Measurements from ENCODE around the gene CISH. TPM values are rescaled to one million over a fixed set of nuclear protein-coding genes. Genes with fewer than 3 reads are reported as not detected.

Gene CISH
- total and polyA plus RNA-seq, 2 of the 4 experiments (the other 2 are of a cell fraction), result 0.90 to 4.0 TPM

DNA sequence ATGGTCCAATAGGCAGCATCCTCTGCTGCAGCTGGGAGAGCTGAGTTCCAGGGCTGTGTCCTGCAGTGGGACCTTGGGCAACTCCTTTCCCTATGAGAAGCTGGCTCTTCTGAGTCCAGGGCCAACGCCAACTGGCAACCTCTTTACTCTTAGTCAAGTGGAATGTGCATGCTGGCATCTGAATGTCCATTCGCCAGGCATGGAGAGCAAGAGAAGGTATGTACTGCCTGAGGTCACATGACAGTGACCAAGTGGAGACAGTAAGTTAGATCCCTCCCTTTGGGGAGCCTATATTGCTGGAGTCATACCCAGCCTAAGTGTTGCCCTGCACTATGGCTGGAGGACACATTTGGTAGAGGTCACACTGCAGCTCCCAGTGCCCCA is 30.1 kb downstream of the CISH start:
- Histone ChIP-seq H4K91ac (ENCODE audit: insufficient read depth, low read depth, low read length) (no peak overlapping the region), H4K8ac (ENCODE audit: low read depth in 2 of 2, low read length in 2 of 2) (no peak overlapping the region), H3K9me1 (ENCODE audit: insufficient read depth, low read length) (peaks cover 6% of the 10 kb centered on the region; the same call in 1 of the 2 replicates), H3K4me1 (ENCODE audit: control insufficient read depth, insufficient read depth, low read length) (no peaks in the 10 kb centered on the region), H2BK15ac (ENCODE audit: low read depth, low read length) (no peak overlapping the region), H3K4me2 (ENCODE audit: low read depth, low read length) (no peak overlapping the region), H4K5ac (ENCODE audit: low read depth, low read length) (no peak overlapping the region), H2AK9ac (replicated peaks; ENCODE audit: low read depth, low read length, poor library complexity) (no peak overlapping the region), H3K18ac (ENCODE audit: low read depth, low read length) (no peak overlapping the region), H2AFZ (replicated peaks; ENCODE audit: low read length, poor library complexity) (no peak overlapping the region), H2BK5ac (ENCODE audit: low read depth, low read length, poor library complexity, severe bottlenecking) (no peak overlapping the region), H3K14ac (replicated peaks; ENCODE audit: low read depth, low read length) (no peak overlapping the region), H3K9me3 (ENCODE audit: control insufficient read depth, insufficient read depth, low read length) (no peaks in the 10 kb centered on the region), H3K9ac (ENCODE audit: low read depth, low read length) (no peak overlapping the region), H2BK120ac (ENCODE audit: low read depth, low read length) (no peak overlapping the region), H3K79me1 (ENCODE audit: low read depth in 1 of 2, low read length in 2 of 2) (no peaks in the 10 kb centered on the region), H4K20me1 (ENCODE audit: insufficient read depth, low read length) (no peaks in the 10 kb centered on the region), H3K36me3 (ENCODE audit: control insufficient read depth, insufficient read depth, low read length) (peaks cover 52% of the 10 kb centered on the region; the same call in 1 of the 2 replicates), H3K27ac (ENCODE audit: insufficient read depth, low read length) (no peak overlapping the region), H3K23ac (ENCODE audit: low read depth, low read length) (no peak overlapping the region), H2AK5ac (ENCODE audit: low read depth, low read length) (no peak overlapping the region), H2BK20ac (ENCODE audit: low read depth, low read length) (no peak overlapping the region), H3K4me3 (ENCODE audit: insufficient read depth, low read depth, low read length) (no peak overlapping the region), H3K4ac (ENCODE audit: low read depth, low read length) (no peak overlapping the region), H3K27me3 (ENCODE audit: control insufficient read depth, insufficient read depth, low read length) (no peaks in the 10 kb centered on the region), H3K56ac (ENCODE audit: extremely low read depth, insufficient read depth, low read length) (no peak overlapping the region)
- dilution Hi-C loops (cut with HindIII; ENCODE audit: low sequenced_read_pairs, unreplicated experiment) (no loop called here), in situ Hi-C loops (cut with MboI; ENCODE audit: low sequenced_read_pairs) (no loop called here), intact Hi-C loops (cut with micrococcal nuclease) (no loop called here)
- 100% methylated on average over 1 of the region's 2 CpGs; no CpG with 5 or more reads in 1 of the 2 experiments for WGBS, 2 experiments (ENCODE audit: extremely low coverage in 2 of 2, insufficient read length in 1 of 2)
- TF ChIP-seq BHLHE40 (IDR thresholded peaks at IDR 0.05; ENCODE audit: low read depth, low read length) (no peak), MXI1 (IDR thresholded peaks at IDR 0.05; ENCODE audit: borderline replicate concordance, low read depth, low read length) (no peak), POLR2A (IDR thresholded peaks at IDR 0.05; ENCODE audit: low read depth, low read length) (no peak)
- TF ChIP-seq, protein P1, sequence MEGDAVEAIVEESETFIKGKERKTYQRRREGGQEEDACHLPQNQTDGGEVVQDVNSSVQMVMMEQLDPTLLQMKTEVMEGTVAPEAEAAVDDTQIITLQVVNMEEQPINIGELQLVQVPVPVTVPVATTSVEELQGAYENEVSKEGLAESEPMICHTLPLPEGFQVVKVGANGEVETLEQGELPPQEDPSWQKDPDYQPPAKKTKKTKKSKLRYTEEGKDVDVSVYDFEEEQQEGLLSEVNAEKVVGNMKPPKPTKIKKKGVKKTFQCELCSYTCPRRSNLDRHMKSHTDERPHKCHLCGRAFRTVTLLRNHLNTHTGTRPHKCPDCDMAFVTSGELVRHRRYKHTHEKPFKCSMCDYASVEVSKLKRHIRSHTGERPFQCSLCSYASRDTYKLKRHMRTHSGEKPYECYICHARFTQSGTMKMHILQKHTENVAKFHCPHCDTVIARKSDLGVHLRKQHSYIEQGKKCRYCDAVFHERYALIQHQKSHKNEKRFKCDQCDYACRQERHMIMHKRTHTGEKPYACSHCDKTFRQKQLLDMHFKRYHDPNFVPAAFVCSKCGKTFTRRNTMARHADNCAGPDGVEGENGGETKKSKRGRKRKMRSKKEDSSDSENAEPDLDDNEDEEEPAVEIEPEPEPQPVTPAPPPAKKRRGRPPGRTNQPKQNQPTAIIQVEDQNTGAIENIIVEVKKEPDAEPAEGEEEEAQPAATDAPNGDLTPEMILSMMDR (conservative IDR thresholded peaks at IDR 0.05; ENCODE audit: low read depth, low read length), result no peak
- BruUV-seq (replicated peaks), result no TSS peak
- POLR2A ChIA-PET (ENCODE audit: unreplicated experiment), result no interaction called here
- CTCF ChIA-PET, result interaction anchor here (1.1 kb wide), 1 partner anchor 33 kb away, joined by 6 read pairs; no protein-coding TSS in a partner anchor
- DNase-seq (no peak), ATAC-seq (ENCODE audit: low read depth) (no peak)
